Measurements from ENCODE around the gene INPP4B.

INPP4B gene

GRCh38 chr4:142292231-142292630, 553.9 kb downstream of the INPP4B start:
- no peaks in the 10 kb centered on the region for H3K27me3 Mint-ChIP-seq
- no peak for DNase-seq
- peaks cover 67% of the 10 kb centered on the region for H3K4me1 Mint-ChIP-seq (ENCODE audit: low read depth)
- peak overlapping the region; percentile 59 for H3K27ac Mint-ChIP-seq
- H3K4me3 Mint-ChIP-seq: no peak overlapping the region
- H3K9me3 Mint-ChIP-seq: peaks cover 15% of the 10 kb centered on the region
- peaks cover 89% of the 10 kb centered on the region for H3K36me3 Mint-ChIP-seq (ENCODE audit: low read depth)

DNA sequence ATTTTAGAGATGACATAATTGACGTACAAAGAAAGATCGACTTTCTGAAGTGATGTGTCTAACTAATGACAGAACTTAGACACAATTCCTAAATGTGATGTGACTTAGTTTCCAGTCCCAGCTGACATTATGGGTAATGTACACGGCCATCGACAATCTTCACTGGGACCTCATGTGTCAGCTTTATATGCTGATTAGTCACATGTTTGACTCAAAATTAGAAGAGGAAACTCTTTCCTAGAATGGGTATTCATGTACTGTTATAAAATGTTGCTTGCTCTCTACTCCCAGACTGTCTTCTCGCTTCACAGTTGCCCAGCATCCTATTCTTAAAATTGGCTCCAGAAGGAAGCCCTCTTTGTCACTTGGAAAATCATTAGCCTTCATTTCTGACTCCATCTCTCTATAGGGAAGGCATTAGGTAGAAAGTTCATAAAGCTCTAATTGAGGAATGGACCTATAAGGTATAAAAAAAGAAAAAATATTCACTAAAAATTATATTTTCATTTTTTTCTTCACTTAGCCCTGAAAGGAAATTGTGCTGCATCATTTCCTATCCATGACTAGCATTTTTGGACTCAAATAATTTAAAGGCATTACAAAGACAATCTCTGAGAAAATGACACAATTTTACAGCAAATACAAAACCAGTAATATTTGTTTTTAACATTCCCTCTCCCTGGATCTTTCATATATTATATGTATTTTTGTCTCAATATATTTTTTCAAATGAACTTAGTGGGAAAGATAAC, 554.6 kb downstream of the INPP4B start:
- no peaks in the 10 kb centered on the region for H3K27me3 Mint-ChIP-seq
- H3K36me3 Mint-ChIP-seq (ENCODE audit: low read depth): peaks cover 88% of the 10 kb centered on the region
- no peak for DNase-seq
- H3K27ac Mint-ChIP-seq: peak overlapping the region; percentile 77
- peaks cover 67% of the 10 kb centered on the region for H3K4me1 Mint-ChIP-seq (ENCODE audit: low read depth)
- H3K9me3 Mint-ChIP-seq: peaks cover 15% of the 10 kb centered on the region
- no peak overlapping the region for H3K4me3 Mint-ChIP-seq

- Mint-ChIP-seq H3K27me3 (no peaks in the 10 kb centered on the region), H3K4me1 (ENCODE audit: low read depth) (peaks cover 35% of the 10 kb centered on the region), H3K4me3 (no peak overlapping the region), H3K36me3 (ENCODE audit: low read depth) (peaks cover 50% of the 10 kb centered on the region), H3K27ac (no peak overlapping the region), H3K9me3 (peaks cover 12% of the 10 kb centered on the region)
- no peak for DNase-seq
Observed at GRCh38 chr4:142287371-142287770, 558.7 kb downstream of the INPP4B start.

GRCh38 chr4:142285222-142285583, 560.9 kb downstream of the INPP4B start:
- H3K27me3 Mint-ChIP-seq: no peaks in the 10 kb centered on the region
- H3K36me3 Mint-ChIP-seq (ENCODE audit: low read depth): peaks cover 40% of the 10 kb centered on the region
- H3K4me1 Mint-ChIP-seq (ENCODE audit: low read depth): peaks cover 31% of the 10 kb centered on the region
- H3K4me3 Mint-ChIP-seq: no peak overlapping the region
- peaks cover 5% of the 10 kb centered on the region for H3K9me3 Mint-ChIP-seq
- no peak overlapping the region for H3K27ac Mint-ChIP-seq
- DNase-seq: no peak

DNA sequence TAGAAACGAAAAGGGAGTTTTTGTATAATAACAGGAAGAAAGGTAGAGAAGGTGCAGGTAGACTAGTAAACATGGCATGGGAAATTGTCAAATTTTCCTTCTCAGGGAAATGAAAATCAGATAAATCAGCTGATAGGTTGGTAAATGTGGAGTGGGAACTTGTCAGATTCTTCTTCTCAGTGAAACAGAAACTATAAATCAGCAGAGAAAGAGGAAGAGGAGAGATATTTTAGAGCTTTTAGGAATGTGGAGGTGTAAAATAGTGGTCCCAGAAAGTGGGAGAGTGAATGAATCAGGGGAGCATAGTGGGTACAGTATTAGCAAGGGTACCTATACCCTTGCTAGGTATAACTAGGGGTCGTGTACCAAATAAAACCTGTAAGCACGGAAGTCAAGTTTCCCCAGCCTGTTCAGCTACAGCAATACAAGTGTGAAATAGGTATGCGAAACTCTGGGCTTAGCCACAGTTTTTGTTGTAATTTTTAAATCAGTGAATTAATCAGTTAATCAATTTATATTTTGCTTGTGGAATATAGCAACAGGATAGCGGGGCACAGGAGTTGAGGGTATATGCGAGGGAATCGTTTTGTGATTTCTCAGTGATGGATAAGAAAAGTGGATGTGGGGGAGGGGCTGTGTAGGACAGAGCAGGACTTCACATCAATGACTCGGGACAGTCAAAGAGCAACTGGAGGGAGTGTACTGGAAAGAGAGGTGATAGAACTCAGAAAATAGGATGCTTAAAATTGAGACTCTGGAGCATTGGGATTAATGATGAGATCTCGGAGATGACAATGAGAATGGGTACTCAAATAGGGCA, 561.5 kb downstream of the INPP4B start:
- Mint-ChIP-seq H3K27me3 (no peaks in the 10 kb centered on the region), H3K4me1 (ENCODE audit: low read depth) (peaks cover 28% of the 10 kb centered on the region)

DNA sequence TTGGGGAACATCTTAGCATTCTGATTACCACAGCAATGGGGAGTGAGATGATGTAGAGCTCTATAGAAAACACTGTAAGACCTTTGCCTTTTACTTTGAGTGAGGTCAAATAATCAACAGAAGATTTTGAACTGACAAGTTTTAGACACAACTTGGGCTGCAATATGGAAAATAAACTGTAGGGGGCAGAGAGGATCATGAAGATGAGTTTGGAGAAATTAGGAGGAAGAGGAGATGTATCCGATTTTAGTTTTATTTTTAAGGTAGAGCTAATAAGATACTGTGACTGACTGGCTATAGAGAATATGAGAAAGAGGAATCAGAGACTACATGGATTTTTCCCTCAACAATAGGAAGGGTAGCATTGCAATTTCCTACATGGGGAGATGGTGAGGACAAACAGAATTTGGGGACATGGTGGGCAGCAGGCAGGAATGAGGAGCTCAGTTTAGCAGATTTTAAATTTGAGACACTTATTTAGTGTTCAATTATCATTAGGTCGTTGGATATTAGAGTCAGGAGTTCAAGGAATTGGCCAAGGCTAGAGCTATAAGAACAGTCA, 563.1 kb downstream of the INPP4B start:
- Mint-ChIP-seq H3K9me3 (no peaks in the 10 kb centered on the region), H3K36me3 (ENCODE audit: low read depth) (peaks cover 37% of the 10 kb centered on the region), H3K4me3 (no peak overlapping the region), H3K27ac (no peak overlapping the region), H3K4me1 (ENCODE audit: low read depth) (peaks cover 32% of the 10 kb centered on the region), H3K27me3 (no peaks in the 10 kb centered on the region)
- no peak for DNase-seq

More for the DNA sequence above, 561.5 kb downstream of the INPP4B start:
- H3K4me3 Mint-ChIP-seq: no peak overlapping the region
- H3K9me3 Mint-ChIP-seq: peaks cover 1% of the 10 kb centered on the region
- no peak overlapping the region for H3K27ac Mint-ChIP-seq
- no peak for DNase-seq
- peaks cover 36% of the 10 kb centered on the region for H3K36me3 Mint-ChIP-seq (ENCODE audit: low read depth)

GRCh38 chr4:142281999-142282398, 564.1 kb downstream of the INPP4B start:
- DNase-seq: no peak
- Mint-ChIP-seq H3K9me3 (no peaks in the 10 kb centered on the region), H3K27me3 (no peaks in the 10 kb centered on the region), H3K27ac (peak overlapping the region; percentile 65), H3K4me3 (no peak overlapping the region), H3K4me1 (ENCODE audit: low read depth) (peaks cover 35% of the 10 kb centered on the region), H3K36me3 (ENCODE audit: low read depth) (peaks cover 39% of the 10 kb centered on the region)

- DNase-seq: no peak
- peaks cover 53% of the 10 kb centered on the region for H3K36me3 Mint-ChIP-seq (ENCODE audit: low read depth)
- H3K4me1 Mint-ChIP-seq (ENCODE audit: low read depth): peaks cover 57% of the 10 kb centered on the region
- no peak overlapping the region for H3K4me3 Mint-ChIP-seq
- peak overlapping the region; percentile 62 for H3K27ac Mint-ChIP-seq
- no peaks in the 10 kb centered on the region for H3K9me3 Mint-ChIP-seq
- no peaks in the 10 kb centered on the region for H3K27me3 Mint-ChIP-seq
Observed at GRCh38 chr4:142278663-142279062, 567.4 kb downstream of the INPP4B start.

GRCh38 chr4:142278171-142278570, 567.9 kb downstream of the INPP4B start:
- H3K4me3 Mint-ChIP-seq: no peak overlapping the region
- no peaks in the 10 kb centered on the region for H3K27me3 Mint-ChIP-seq
- peak overlapping the region; percentile 22 for H3K27ac Mint-ChIP-seq
- no peaks in the 10 kb centered on the region for H3K9me3 Mint-ChIP-seq
- no peak for DNase-seq
- peaks cover 62% of the 10 kb centered on the region for H3K4me1 Mint-ChIP-seq (ENCODE audit: low read depth)
- peaks cover 55% of the 10 kb centered on the region for H3K36me3 Mint-ChIP-seq (ENCODE audit: low read depth)

GRCh38 chr4:142274137-142274536, 572.0 kb downstream of the INPP4B start:
- peaks cover 71% of the 10 kb centered on the region for H3K36me3 Mint-ChIP-seq (ENCODE audit: low read depth)
- peaks cover 86% of the 10 kb centered on the region for H3K4me1 Mint-ChIP-seq (ENCODE audit: low read depth)
- H3K4me3 Mint-ChIP-seq: no peak overlapping the region
- no peaks in the 10 kb centered on the region for H3K27me3 Mint-ChIP-seq
- H3K9me3 Mint-ChIP-seq: no peaks in the 10 kb centered on the region
- no peak for DNase-seq
- peak overlapping the region; percentile 88 for H3K27ac Mint-ChIP-seq

- Mint-ChIP-seq H3K4me1 (ENCODE audit: low read depth) (peaks cover 89% of the 10 kb centered on the region), H3K27ac (peak overlapping the region; percentile 86)
Observed at GRCh38 chr4:142272452-142272851, 573.6 kb downstream of the INPP4B start.

DNA sequence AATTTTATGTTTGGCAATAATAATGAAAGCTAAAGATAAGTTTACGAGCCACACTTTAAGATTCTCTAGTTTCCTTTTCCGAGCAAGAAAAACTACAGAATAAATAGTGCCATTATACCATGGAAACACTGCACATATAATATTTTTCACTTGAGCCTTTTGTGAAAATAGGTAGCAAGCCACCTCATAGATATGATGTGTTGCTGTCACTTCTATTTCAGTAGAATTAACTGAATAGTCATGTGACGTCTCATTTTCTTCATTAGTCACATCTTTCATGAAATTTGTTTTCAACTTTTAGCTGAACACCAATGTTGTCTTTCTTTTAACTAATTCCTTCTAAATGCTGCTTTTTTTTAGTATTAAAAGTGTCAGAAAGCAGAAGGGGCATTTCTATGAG, 574.3 kb downstream of the INPP4B start:
- Mint-ChIP-seq H3K36me3 (ENCODE audit: low read depth) (peaks cover 72% of the 10 kb centered on the region), H3K4me3 (no peak overlapping the region), H3K4me1 (ENCODE audit: low read depth) (peaks cover 89% of the 10 kb centered on the region), H3K27me3 (no peaks in the 10 kb centered on the region), H3K9me3 (no peaks in the 10 kb centered on the region), H3K27ac (peak overlapping the region; percentile 68)
- no peak for DNase-seq

More at GRCh38 chr4:142272452-142272851, 573.6 kb downstream of the INPP4B start:
- DNase-seq: no peak
- H3K36me3 Mint-ChIP-seq (ENCODE audit: low read depth): peaks cover 72% of the 10 kb centered on the region
- H3K27me3 Mint-ChIP-seq: no peaks in the 10 kb centered on the region
- H3K9me3 Mint-ChIP-seq: no peaks in the 10 kb centered on the region
- H3K4me3 Mint-ChIP-seq: peak overlapping the region; percentile 1

DNA sequence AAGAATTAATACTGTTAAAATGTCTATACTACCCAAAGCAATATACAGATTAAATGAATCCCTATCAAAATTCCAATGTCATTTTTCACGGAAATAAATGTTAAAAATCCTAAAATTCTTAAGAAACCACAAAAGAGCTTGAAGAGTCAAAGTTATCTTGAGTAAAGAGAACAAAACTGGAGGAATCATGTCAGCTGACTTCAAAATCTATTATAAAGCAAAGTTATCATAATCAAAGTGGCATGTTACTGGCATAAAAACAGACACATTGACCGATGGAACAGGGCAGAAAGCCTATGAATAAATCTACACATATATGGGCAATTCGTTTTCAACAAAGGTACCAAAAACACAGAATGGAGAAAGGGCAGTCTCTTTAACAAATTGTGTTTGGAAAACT, 579.0 kb downstream of the INPP4B start:
- no peak overlapping the region for H3K27ac Mint-ChIP-seq
- peaks cover 88% of the 10 kb centered on the region for H3K4me1 Mint-ChIP-seq (ENCODE audit: low read depth)
- peaks cover 91% of the 10 kb centered on the region for H3K36me3 Mint-ChIP-seq (ENCODE audit: low read depth)
- H3K4me3 Mint-ChIP-seq: no peak overlapping the region
- no peaks in the 10 kb centered on the region for H3K27me3 Mint-ChIP-seq
- no peaks in the 10 kb centered on the region for H3K9me3 Mint-ChIP-seq
- no peak for DNase-seq

DNA sequence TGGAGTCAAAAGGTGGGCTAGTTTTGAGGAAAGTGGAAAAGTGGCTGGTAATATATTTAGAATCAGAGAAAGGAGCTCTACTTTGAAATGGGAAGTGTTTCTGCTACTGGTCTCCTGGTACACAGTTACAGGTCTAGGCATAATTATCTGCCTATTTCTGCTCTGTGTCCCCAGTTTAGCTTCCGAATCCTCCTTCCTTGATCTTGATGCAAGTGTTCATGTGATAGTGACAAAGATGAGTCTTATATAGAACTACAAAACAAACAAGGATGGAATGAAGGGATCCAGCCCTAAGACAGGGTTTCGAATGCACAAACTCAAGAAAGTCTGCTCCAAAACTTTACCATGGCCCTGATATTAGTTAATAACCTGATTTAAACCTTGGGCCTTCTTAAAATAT, 580.2 kb downstream of the INPP4B start:
- Mint-ChIP-seq H3K27ac (peak overlapping the region; percentile 90), H3K9me3 (no peaks in the 10 kb centered on the region), H3K4me3 (no peak overlapping the region), H3K36me3 (ENCODE audit: low read depth) (peaks cover 93% of the 10 kb centered on the region), H3K27me3 (no peaks in the 10 kb centered on the region), H3K4me1 (ENCODE audit: low read depth) (peaks cover 86% of the 10 kb centered on the region)
- DNase-seq: no peak

- peaks cover 85% of the 10 kb centered on the region for H3K4me1 Mint-ChIP-seq (ENCODE audit: low read depth)
- H3K36me3 Mint-ChIP-seq (ENCODE audit: low read depth): peaks cover 93% of the 10 kb centered on the region
- DNase-seq: no peak
- no peaks in the 10 kb centered on the region for H3K9me3 Mint-ChIP-seq
- H3K4me3 Mint-ChIP-seq: peak overlapping the region; percentile 33
- H3K27ac Mint-ChIP-seq: peak overlapping the region; percentile 90
- no peaks in the 10 kb centered on the region for H3K27me3 Mint-ChIP-seq
Observed at GRCh38 chr4:142265536-142265935, 580.6 kb downstream of the INPP4B start.

Measured in activated T-cell treated with anti-CD3 and anti-CD28 coated beads, Interleukin-2, amount 50 U/mL, for 24 hours (primary cell).